ENCODE measurements around the gene MED22.
"Not testable (repeated sequence)": the region's sequence is repeated elsewhere in the genome, so short reads cannot be mapped to it uniquely, and the experiment has no call there.

Gene MED22

GRCh38 chr9:133347985-133348717, at the start of gene MED22, which contains the start of gene RPL7A:
Gene MED22, minus strand, starts transcription at chr9:133348131. Its CDS starts 1,469 bp downstream, at chr9:133346662.
Gene RPL7A, plus strand, starts transcription at chr9:133348218. Its CDS starts 26 bp downstream, at chr9:133348244.
- peak; percentile 71 for DNase-seq (ENCODE audit: low read depth)

- no peak for DNase-seq (ENCODE audit: low read depth)
Observed at GRCh38 chr9:133397370-133397769, 49.4 kb upstream of the MED22 start.

DNA sequence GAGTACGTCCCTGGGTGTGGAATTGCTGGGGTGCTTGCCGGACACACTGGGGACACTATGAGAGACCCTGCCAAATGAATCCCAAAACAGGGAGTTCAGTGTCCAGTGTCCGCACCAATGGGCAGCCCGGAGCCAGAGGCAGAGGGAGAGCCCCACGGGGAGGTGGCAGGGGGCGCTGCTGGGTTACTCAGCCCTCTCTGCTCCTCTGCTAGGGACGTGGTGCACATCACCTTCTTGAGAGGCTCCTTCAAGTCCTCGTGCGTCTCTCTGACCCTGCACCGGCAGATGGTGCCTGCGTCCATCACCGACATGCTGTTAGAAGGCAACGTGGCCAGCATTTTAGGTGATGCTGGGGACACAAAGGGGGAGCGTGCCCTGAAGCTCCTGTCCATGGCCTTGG, 49.0 kb upstream of the MED22 start:
- DNase-seq (ENCODE audit: low read depth) = no peak

DNA sequence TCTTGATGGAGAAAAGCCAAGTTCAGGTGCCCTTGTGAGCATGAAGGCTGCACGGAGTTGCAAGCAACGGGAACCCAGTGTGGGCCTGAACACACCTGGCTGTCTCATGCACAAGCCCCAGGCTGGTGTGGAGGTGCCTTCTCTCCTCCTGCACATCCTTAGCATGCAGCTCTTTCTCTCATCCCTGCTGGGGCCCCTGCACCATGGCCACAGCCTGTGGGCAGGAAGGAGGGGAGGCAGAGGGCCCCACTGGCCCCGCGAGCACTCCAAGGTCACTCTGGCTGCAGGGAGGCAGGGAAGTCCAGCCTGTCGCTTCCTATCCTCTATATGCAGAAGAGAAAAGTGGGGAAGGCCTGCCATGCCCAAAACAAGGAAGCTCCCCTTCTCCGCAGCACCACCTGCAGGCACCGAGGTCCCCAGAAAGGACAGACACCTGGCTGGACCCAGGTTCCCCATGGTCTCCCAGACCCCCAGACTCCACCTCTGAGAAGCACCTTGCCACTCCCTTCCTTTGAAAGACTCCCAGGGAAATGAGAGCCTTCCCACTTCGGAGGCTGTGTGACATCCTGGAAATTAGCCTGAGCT, 46.8 kb upstream of the MED22 start:
- DNase-seq (ENCODE audit: low read depth) = no peak

DNA sequence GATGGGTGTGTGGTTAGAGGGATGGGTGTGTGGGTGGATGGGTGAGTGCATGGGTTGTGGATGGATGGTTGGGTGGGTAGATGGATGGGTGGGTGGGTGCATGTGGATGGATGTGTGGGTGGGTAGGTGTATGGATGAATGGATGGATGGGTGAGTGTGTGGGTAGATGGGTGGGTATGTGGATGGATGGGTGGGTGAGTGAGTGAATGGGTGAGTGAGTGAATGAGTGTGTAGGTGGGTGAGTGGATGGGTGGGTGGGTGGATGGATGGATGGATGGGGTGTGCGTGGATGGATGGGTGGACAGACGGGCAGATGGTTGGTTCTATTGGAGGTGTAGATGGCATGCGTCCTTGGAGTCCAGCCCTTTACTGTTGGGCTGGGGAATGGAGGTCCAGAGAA, 45.5 kb upstream of the MED22 start:
- DNase-seq (ENCODE audit: low read depth) = no peak

GRCh38 chr9:133392308-133392707, 44.4 kb upstream of the MED22 start:
- DNase-seq (ENCODE audit: low read depth) = not testable (repeated sequence)

DNA sequence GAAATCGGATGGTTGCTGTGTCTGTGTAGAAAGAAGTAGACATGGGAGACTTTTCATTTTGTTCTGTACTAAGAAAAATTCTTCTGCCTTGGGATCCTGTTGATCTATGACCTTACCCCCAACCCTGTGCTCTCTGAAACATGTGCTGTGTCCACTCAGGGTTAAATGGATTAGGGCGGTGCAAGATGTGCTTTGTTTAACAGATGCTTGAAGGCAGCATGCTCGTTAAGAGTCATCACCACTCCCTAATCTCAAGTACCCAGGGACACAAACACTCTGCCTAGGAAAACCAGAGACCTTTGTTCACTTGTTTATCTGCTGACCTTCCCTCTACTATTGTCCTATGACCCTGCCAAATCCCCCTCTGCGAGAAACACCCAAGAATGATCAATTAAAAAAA, 43.5 kb upstream of the MED22 start:
- DNase-seq (ENCODE audit: low read depth) = not testable (repeated sequence)

- no peak for DNase-seq (ENCODE audit: low read depth)
Observed at GRCh38 chr9:133390713-133391112, 42.8 kb upstream of the MED22 start.

DNA sequence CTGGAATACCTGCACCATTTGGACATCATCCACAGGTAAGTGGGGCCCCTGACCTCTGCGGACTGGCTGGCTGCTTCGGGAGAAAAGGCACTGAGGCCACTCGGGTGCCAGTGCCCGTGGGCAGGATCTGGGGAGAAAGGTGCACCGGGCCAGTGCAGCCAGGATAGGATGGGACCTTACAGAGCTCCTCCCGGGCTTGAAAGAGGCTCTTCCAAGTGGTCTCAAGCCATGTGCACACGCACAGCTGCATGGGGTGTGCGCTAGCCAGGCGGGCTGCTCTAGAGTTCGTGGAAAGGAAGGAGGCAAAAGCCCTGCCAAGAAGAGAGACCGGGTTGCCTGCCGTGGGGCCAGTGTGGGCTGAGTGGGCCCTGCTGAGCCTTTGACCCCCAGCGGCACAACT, 41.6 kb upstream of the MED22 start:
- no peak for DNase-seq (ENCODE audit: low read depth)

DNA sequence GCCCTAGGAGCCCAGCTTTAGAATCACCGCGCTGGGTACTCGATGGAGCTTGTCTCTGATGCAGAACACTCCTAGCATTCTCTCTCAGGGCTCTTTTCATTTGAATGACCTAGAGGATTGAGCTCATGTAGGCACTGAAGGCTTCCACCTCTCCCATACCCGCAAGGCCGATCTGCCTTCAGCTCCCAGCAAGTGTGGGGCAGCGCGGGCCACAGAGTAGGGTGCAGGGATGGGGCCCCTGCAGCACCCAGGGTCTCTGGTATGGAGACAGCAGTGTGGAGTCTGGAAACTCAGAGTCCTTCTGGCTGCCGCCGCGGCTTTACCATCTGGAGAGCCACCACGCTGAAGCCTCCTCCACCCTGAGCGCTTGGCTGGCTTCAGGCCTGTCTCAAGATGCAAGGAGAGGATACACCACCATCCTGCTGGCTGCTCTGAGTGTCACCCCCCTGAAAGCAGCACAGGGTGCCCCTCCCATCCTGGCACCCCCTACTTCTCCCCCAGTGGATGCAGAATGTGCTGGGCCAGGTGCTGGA, 41.2 kb upstream of the MED22 start:
- DNase-seq (ENCODE audit: low read depth) = no peak

- DNase-seq (ENCODE audit: low read depth) = no peak
Observed at GRCh38 chr9:133387680-133388079, 39.7 kb upstream of the MED22 start.

DNA sequence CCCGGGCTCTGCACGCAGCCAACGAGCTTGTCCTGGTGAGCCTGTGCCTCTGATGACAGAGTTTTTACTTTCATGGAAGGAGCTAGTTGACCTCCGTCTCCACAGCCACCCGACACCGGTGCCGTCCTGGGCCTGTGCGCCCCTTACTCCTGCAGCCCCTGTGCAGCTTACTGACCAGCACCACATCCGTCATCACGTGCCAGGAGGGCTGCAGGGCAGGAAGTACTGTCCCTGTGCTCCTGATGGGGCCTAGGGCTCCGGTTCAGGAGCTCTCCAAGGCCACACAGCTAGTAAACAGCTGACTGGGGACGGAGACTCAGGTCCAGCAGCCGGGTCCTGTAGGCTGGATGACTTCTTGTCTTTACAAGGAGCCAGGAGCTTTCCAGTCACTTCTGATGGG, 38.4 kb upstream of the MED22 start:
- DNase-seq (ENCODE audit: low read depth) = no peak

GRCh38 chr9:133385452-133385851, 37.5 kb upstream of the MED22 start:
- DNase-seq (ENCODE audit: low read depth) = no peak

- no peak for DNase-seq (ENCODE audit: low read depth)
Observed at GRCh38 chr9:133384736-133385321, 36.9 kb upstream of the MED22 start.

DNA sequence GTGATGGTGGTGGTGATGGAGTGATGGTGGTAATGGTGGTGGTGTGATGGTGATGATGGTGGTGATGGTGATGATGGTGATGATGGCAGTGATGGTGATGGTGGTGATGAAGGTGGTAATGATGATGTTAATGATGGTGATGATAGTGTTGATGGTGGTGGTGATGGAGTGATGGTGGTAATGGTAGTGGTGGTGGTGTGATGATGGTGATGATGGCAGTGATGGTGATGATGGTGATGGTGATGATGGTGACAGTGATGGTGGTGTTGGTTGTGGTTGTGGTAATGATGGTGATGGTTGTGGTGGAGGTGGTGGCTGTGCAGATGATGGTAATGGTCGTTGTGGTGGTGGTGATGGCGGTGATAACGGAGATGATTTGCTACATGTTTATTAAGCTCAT, 35.5 kb upstream of the MED22 start:
- DNase-seq (ENCODE audit: low read depth) = no peak

- no peak for DNase-seq (ENCODE audit: low read depth)
Observed at GRCh38 chr9:133382507-133383141, 34.7 kb upstream of the MED22 start.

DNA sequence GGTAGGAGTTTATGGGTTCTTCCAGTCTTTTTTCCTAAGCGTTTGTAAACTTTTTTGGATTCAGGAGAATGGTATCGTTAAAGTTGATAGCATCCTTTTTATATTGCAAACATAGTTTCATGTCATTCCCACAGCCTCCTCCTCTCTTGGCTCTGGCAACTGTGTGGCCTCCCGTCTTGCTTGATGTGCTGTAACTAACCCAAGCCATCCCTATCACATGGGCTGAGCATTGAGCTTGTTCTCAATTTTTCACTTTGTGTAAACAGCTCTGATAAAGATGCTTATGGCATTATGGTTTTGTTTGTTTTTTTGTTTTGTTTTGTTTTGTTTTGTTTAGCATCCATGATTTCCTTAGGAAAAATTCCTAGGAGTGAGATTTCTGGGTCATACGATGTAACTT, 32.8 kb upstream of the MED22 start:
- DNase-seq (ENCODE audit: low read depth) = no peak

DNA sequence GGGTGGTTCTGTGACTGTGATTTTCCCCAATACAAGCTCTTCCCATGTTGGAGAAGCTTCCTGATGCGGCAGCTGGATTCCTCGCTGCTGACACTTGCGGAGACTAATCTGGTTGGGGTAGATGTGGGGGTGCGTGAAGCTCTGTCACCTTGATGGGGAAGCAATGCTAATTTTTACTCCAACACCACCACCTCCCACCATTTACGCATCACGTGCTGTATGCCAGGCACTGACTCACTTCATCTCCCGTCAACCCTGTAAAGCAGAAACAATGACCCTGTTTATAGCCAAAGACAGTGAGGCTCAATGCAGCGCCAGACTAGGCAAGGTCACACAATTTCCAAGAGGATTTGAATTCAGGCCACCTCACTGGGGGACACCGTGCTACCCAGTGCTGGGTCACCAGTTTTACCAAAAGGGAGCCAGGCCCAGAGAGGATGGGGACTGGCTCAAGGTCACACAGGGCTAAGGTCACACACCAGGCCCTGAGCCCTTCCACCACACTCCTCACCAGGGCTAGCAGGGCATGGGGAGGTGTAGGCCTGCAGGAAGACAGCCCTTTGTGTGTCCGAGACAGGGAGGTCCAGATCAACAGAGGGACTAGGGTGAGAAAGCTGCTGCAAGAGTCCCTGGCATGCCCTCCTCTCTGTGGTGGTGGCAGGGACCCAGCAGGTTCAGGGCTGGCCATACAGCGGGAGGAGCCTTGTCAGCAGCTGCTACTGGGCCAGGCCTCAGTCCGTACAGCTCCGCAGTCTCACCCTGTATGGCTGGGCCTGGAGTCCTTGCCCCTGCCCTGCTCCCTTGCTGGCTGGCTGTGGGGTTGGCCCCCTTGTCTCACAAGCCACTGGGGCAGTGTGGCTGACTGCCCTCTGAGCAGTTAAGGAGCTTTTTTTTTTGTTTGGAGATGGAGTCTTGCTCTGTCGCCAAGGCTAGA, 31.5 kb upstream of the MED22 start:
- no peak for DNase-seq (ENCODE audit: low read depth)

GRCh38 chr9:133378408-133378962, 30.6 kb upstream of the MED22 start:
- no peak for DNase-seq (ENCODE audit: low read depth)

DNA sequence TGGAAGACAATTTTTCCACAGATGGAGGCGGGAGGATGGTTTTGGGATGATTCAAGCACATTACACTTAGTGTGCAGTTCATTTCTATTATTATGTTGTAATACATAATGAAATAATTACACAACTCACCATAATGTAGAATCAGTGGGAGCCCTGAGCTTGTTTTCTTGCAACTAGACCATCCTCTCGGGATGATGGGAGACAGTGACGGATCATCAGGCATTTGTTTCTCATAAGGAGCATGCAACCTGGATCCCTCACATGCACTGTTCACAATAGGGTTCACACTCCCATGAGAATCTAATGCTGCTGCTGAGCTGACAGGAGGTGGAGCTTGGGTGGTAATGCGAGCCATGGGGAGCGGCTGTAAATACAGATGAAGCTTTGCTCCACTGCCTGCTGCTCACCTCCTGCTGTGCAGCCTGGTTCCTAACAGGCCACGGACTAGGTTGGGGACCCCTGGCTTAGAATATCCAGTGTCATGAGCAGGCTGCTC, 29.8 kb upstream of the MED22 start:
- DNase-seq (ENCODE audit: low read depth) = no peak

DNA sequence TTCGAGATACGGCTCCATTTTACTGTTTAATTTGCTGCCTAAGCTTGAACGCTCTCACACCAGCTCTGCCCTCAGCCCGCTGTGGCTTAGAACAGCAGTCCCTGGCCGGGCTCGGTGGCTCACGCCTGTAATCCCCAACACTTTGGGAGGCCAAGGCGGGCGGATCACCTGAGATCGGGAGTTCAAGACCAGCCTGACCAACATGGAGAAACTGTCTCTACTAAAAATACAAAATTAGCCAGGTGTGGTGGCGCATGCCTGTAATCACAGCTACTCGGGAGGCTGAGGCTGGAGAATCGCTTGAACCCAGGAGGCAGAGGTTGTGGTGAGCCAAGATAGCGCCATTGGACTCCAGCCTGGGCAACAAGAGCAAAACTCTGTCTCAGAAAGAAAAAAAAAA, 29.3 kb upstream of the MED22 start:
- DNase-seq (ENCODE audit: low read depth) = not testable (repeated sequence)

Data from HS-27A (cell line).